ENCODE data around the gene ELOVL3.
"Not testable (repeated sequence)": the region's sequence is repeated elsewhere in the genome, so short reads cannot be mapped to it uniquely, and the experiment has no call there.

The ELOVL3 gene
- long read RNA-seq, donor 1, partial matches to known transcripts, result 0 of 2 reads
- long read RNA-seq, donor 1, other reads (novel, unspliced or antisense), result 0 of 2 reads
- long read RNA-seq, donor 2, result 0 reads
- long read RNA-seq, donor 3, result 0 reads
- long read RNA-seq, donor 4, partial matches to known transcripts, result 0 of 1 reads
- long read RNA-seq, donor 4, other reads (novel, unspliced or antisense), result 0 of 1 reads
- long read RNA-seq, donor 5, partial matches to known transcripts, result 0 of 2 reads
- long read RNA-seq, donor 5, other reads (novel, unspliced or antisense), result 0 of 2 reads
- long read RNA-seq, donor 6, result 0 reads
- long read RNA-seq, donor 7, result 0 reads
- long read RNA-seq, donor 8, partial matches to known transcripts, result 0 of 1 reads
- long read RNA-seq, donor 8, other reads (novel, unspliced or antisense), result 0 of 1 reads

- DNase-seq, result peak; percentile 80
Observed at GRCh38 chr10:102225646-102226541, at the start of gene ELOVL3. ELOVL3 (plus strand) TSS chr10:102226299; CDS start chr10:102226549, 250 bp downstream.

- no peak for DNase-seq
Observed at GRCh38 chr10:102184606-102185005, 41.5 kb upstream of the ELOVL3 start.

GRCh38 chr10:102185272-102185671 lies 40.8 kb upstream of the ELOVL3 start:
- DNase-seq, result no peak

- no peak for DNase-seq
Observed at GRCh38 chr10:102185811-102186527, 40.1 kb upstream of the ELOVL3 start.

- DNase-seq, result no peak
Observed at GRCh38 chr10:102188298-102188940, 37.7 kb upstream of the ELOVL3 start.

GRCh38 chr10:102188941-102189898 lies 36.9 kb upstream of the ELOVL3 start:
- not testable (repeated sequence) for DNase-seq

- no peak for DNase-seq
Observed at GRCh38 chr10:102191956-102192355, 34.1 kb upstream of the ELOVL3 start.

GRCh38 chr10:102195296-102195870 lies 30.7 kb upstream of the ELOVL3 start:
- DNase-seq, result no peak

GRCh38 chr10:102196893-102197292 lies 29.2 kb upstream of the ELOVL3 start:
- DNase-seq, result no peak

- no peak for DNase-seq
Observed at GRCh38 chr10:102198027-102198426, 28.1 kb upstream of the ELOVL3 start.

GRCh38 chr10:102200751-102201640 lies 25.1 kb upstream of the ELOVL3 start:
- DNase-seq, result no peak

- DNase-seq, result no peak
Observed at GRCh38 chr10:102202386-102202785, 23.7 kb upstream of the ELOVL3 start.

GRCh38 chr10:102208311-102209035 lies 17.6 kb upstream of the ELOVL3 start:
- DNase-seq, result no peak

GRCh38 chr10:102211615-102212299 lies 14.3 kb upstream of the ELOVL3 start:
- no peak for DNase-seq

GRCh38 chr10:102213599-102213998 lies 12.5 kb upstream of the ELOVL3 start:
- not testable (repeated sequence) for DNase-seq

- no peak for DNase-seq
Observed at GRCh38 chr10:102219370-102219769, 6.7 kb upstream of the ELOVL3 start.

- DNase-seq, result no peak
Observed at GRCh38 chr10:102220612-102221011, 5.5 kb upstream of the ELOVL3 start.

GRCh38 chr10:102222797-102223196 lies 3.3 kb upstream of the ELOVL3 start:
- no peak for DNase-seq
